GM21528 (cell line): ENCODE results near the gene KRTAP5-7.
"Not testable (repeated sequence)": the region's sequence is repeated elsewhere in the genome, so short reads cannot be mapped to it uniquely, and the experiment has no call there.

ENCODE experiments used
- ATAC-seq: cut with Tn5 transposase; IDR thresholded peaks from one replicate; pipeline ENCODE4 v1.9.1; 2021; ENCODE audit warnings: mild to moderate bottlenecking, moderate library complexity; ENCODE audit not compliant: unreplicated experiment, low FRiP score

Gene KRTAP5-7

GRCh38 chr11:71530602-71531001 is 3.5 kb downstream of the KRTAP5-7 start:
- no peak for ATAC-seq

- ATAC-seq: no peak
Measured at GRCh38 chr11:71532036-71532610, 5.1 kb downstream of the KRTAP5-7 start.

GRCh38 chr11:71534711-71535608 is 7.9 kb downstream of the KRTAP5-7 start:
- not testable (repeated sequence) for ATAC-seq

GRCh38 chr11:71535825-71536224 is 8.8 kb downstream of the KRTAP5-7 start:
- no peak for ATAC-seq

GRCh38 chr11:71537537-71537936 is 10.5 kb downstream of the KRTAP5-7 start:
- no peak for ATAC-seq

GRCh38 chr11:71537977-71538665 is 11.1 kb downstream of the KRTAP5-7 start, which contains the start of gene KRTAP5-8:
TSS of gene KRTAP5-8 (plus strand) at chr11:71538025. CDS start at chr11:71538056, 31 bp downstream.
- ATAC-seq: not testable (repeated sequence)

GRCh38 chr11:71538666-71538990 is 11.6 kb downstream of the KRTAP5-7 start:
- ATAC-seq: no peak

GRCh38 chr11:71539017-71539416 is 11.9 kb downstream of the KRTAP5-7 start:
- ATAC-seq: no peak

- not testable (repeated sequence) for ATAC-seq
Measured at GRCh38 chr11:71539971-71540370, 12.9 kb downstream of the KRTAP5-7 start.

- ATAC-seq: not testable (repeated sequence)
Measured at GRCh38 chr11:71540521-71541304, 13.6 kb downstream of the KRTAP5-7 start.

GRCh38 chr11:71542382-71542781 is 15.3 kb downstream of the KRTAP5-7 start:
- ATAC-seq: no peak

- no peak for ATAC-seq
Measured at GRCh38 chr11:71542879-71543777, 16.1 kb downstream of the KRTAP5-7 start.

GRCh38 chr11:71543866-71544265 is 16.8 kb downstream of the KRTAP5-7 start:
- no peak for ATAC-seq

GRCh38 chr11:71544525-71545214 is 17.6 kb downstream of the KRTAP5-7 start:
- ATAC-seq: no peak

GRCh38 chr11:71545405-71545966 is 18.4 kb downstream of the KRTAP5-7 start:
- no peak for ATAC-seq

- no peak for ATAC-seq
Measured at GRCh38 chr11:71548120-71548519, 21.1 kb downstream of the KRTAP5-7 start, which contains the start of gene KRTAP5-9. TSS of gene KRTAP5-9 (plus strand) at chr11:71548420. CDS start at chr11:71548658, 238 bp downstream.

GRCh38 chr11:71548716-71549151 is 21.7 kb downstream of the KRTAP5-7 start:
- no peak for ATAC-seq

GRCh38 chr11:71551711-71552110 is 24.6 kb downstream of the KRTAP5-7 start:
- ATAC-seq: no peak
